Kidney epithelial cell (primary cell): ENCODE results near the gene FOXQ1. TPM values are rescaled to one million over a fixed set of nuclear protein-coding genes. Genes with fewer than 3 reads are reported as not detected.

Experiments
- DNase-seq: peaks from one replicate; pipeline ENCODE4 v3.0.0-alpha.2; 2010; ENCODE audit warnings: low read depth
- H3K27me3 ChIP-seq: 2 replicates; pipeline ENCODE4 v1.6.0; 2011; ENCODE audit warnings: low read length; ENCODE audit not compliant: control insufficient read depth, insufficient read depth
- H3K36me3 ChIP-seq: 2 replicates; pipeline ENCODE4 v1.5.1; 2011; ENCODE audit warnings: low read length; ENCODE audit not compliant: control insufficient read depth, insufficient read depth
- H3K4me3 ChIP-seq: 2 replicates; pipeline ENCODE4 v1.5.1; 2011; ENCODE audit warnings: low read depth, mild to moderate bottlenecking, control low read depth, low read length
- CTCF ChIP-seq: IDR thresholded peaks from 2 replicates; pipeline ENCODE4 v1.5.1; 2011; ENCODE audit warnings: mild to moderate bottlenecking, moderate library complexity, low read length, control low read depth, inconsistent platforms; ENCODE audit not compliant: insufficient read depth, poor library complexity, severe bottlenecking
- total RNA-seq: library from RNA; depleted of rRNA; stranded (reverse); fragments of >200 nt; gene quantifications from 2 replicates; pipeline ENCODE4 v1.2.3, GENCODE V29; 2015

The FOXQ1 gene
- total RNA-seq, 1 donor from 2014 or later = 6.9 TPM

GRCh38 chr6:1326535-1327121 is 14.7 kb downstream of the FOXQ1 start:
- DNase-seq = no peak

GRCh38 chr6:1327630-1328029 is 15.7 kb downstream of the FOXQ1 start:
- TF ChIP-seq CTCF = no peak
- no peak for DNase-seq
- Histone ChIP-seq H3K27me3 (no peaks in the 10 kb centered on the region), H3K36me3 (no peaks in the 10 kb centered on the region), H3K4me3 (no peak overlapping the region)

More at GRCh38 chr6:1326535-1327121, 14.7 kb downstream of the FOXQ1 start:
- no peak for TF ChIP-seq CTCF
- no peaks in the 10 kb centered on the region for H3K27me3 ChIP-seq
- H3K4me3 ChIP-seq = no peak overlapping the region
- H3K36me3 ChIP-seq = no peaks in the 10 kb centered on the region

GRCh38 chr6:1328129-1328800 is 16.4 kb downstream of the FOXQ1 start:
- no peaks in the 10 kb centered on the region for H3K36me3 ChIP-seq
- DNase-seq = no peak
- H3K27me3 ChIP-seq = no peaks in the 10 kb centered on the region
- H3K4me3 ChIP-seq = no peak overlapping the region
- no peak for TF ChIP-seq CTCF

- Histone ChIP-seq H3K27me3 (no peaks in the 10 kb centered on the region), H3K4me3 (no peak overlapping the region), H3K36me3 (no peaks in the 10 kb centered on the region)
- no peak for TF ChIP-seq CTCF
- no peak for DNase-seq
Observed at GRCh38 chr6:1329708-1330107, 17.8 kb downstream of the FOXQ1 start.

- Histone ChIP-seq H3K27me3 (no peaks in the 10 kb centered on the region), H3K4me3 (no peak overlapping the region), H3K36me3 (no peaks in the 10 kb centered on the region)
- TF ChIP-seq CTCF = no peak
- no peak for DNase-seq
Observed at GRCh38 chr6:1334684-1335083, 22.8 kb downstream of the FOXQ1 start.
